Umbilical cord (tissue), 2 donors: ENCODE results near the gene EXOG. TPM values are rescaled to one million over a fixed set of nuclear protein-coding genes. Genes with fewer than 3 reads are reported as not detected.

Experiments
- DNase-seq: peaks from one replicate; pipeline ENCODE4 v3.0.0-alpha.2; 2015; ENCODE audit warnings: low spot score
- total RNA-seq: library from RNA; depleted of rRNA; stranded (reverse); fragments of >200 nt; gene quantifications from one replicate; pipeline ENCODE4 v1.2.3, GENCODE V29; 2014; ENCODE audit warnings: low replicate concordance; ENCODE audit not compliant: insufficient read depth

EXOG gene
- total RNA-seq, 1 donor from 2014 or later: 19.5 TPM

GRCh38 chr3:38545550-38545949 lies 49.4 kb downstream of the EXOG start:
- no peak for DNase-seq

GRCh38 chr3:38545983-38546382 lies 49.8 kb downstream of the EXOG start:
- no peak for DNase-seq

GRCh38 chr3:38548154-38548931 lies 52.2 kb downstream of the EXOG start:
- DNase-seq: no peak

GRCh38 chr3:38549082-38549481 lies 52.9 kb downstream of the EXOG start:
- DNase-seq: no peak

- DNase-seq: no peak
Observed at GRCh38 chr3:38549486-38549885, 53.3 kb downstream of the EXOG start.

GRCh38 chr3:38549957-38550840 lies 54.1 kb downstream of the EXOG start:
- DNase-seq: no peak

GRCh38 chr3:38551026-38551832 lies 55.1 kb downstream of the EXOG start:
- DNase-seq: no peak

- no peak for DNase-seq
Observed at GRCh38 chr3:38552364-38552763, 56.2 kb downstream of the EXOG start.

- no peak for DNase-seq
Observed at GRCh38 chr3:38553071-38553470, 56.9 kb downstream of the EXOG start.

GRCh38 chr3:38554127-38554827 lies 58.1 kb downstream of the EXOG start:
- DNase-seq: no peak

GRCh38 chr3:38555149-38555840 lies 59.2 kb downstream of the EXOG start:
- no peak for DNase-seq

- DNase-seq: no peak
Observed at GRCh38 chr3:38555926-38556325, 59.8 kb downstream of the EXOG start.

GRCh38 chr3:38556640-38557358 lies 60.7 kb downstream of the EXOG start:
- DNase-seq: no peak

- DNase-seq: no peak
Observed at GRCh38 chr3:38558864-38559263, 62.7 kb downstream of the EXOG start.

GRCh38 chr3:38560284-38560683 lies 64.1 kb downstream of the EXOG start:
- no peak for DNase-seq

GRCh38 chr3:38560996-38561717 lies 65.0 kb downstream of the EXOG start:
- DNase-seq: no peak

- no peak for DNase-seq
Observed at GRCh38 chr3:38561746-38562466, 65.8 kb downstream of the EXOG start.

- no peak for DNase-seq
Observed at GRCh38 chr3:38562467-38562925, 66.4 kb downstream of the EXOG start.
